Choroid plexus epithelial cell (primary cell): ENCODE results near the gene SEC14L1.
A peak's percentile ranks its signal among the peaks of the same experiment; 100 is the strongest.

Experiments
- DNase-seq: peaks from one replicate; pipeline ENCODE4 v3.0.0-alpha.2; 2010; ENCODE audit warnings: low read depth
- H3K4me3 ChIP-seq: 2 replicates; pipeline ENCODE4 v1.5.1; 2011; ENCODE audit warnings: low read depth, mild to moderate bottlenecking, control low read depth, low read length, moderate library complexity
- TF ChIP-seq, protein P1 (sequence below): conservative IDR thresholded peaks from 2 replicates; pipeline ENCODE4 v1.5.1; 2011; ENCODE audit warnings: low read depth, mild to moderate bottlenecking, control low read depth, inconsistent platforms, low read length, moderate library complexity

The SEC14L1 gene

GRCh38 chr17:77126519-77126918 lies 14.2 kb upstream of the SEC14L1 start:
- no peak overlapping the region for H3K4me3 ChIP-seq
- no peak for DNase-seq
- TF ChIP-seq, protein P1, sequence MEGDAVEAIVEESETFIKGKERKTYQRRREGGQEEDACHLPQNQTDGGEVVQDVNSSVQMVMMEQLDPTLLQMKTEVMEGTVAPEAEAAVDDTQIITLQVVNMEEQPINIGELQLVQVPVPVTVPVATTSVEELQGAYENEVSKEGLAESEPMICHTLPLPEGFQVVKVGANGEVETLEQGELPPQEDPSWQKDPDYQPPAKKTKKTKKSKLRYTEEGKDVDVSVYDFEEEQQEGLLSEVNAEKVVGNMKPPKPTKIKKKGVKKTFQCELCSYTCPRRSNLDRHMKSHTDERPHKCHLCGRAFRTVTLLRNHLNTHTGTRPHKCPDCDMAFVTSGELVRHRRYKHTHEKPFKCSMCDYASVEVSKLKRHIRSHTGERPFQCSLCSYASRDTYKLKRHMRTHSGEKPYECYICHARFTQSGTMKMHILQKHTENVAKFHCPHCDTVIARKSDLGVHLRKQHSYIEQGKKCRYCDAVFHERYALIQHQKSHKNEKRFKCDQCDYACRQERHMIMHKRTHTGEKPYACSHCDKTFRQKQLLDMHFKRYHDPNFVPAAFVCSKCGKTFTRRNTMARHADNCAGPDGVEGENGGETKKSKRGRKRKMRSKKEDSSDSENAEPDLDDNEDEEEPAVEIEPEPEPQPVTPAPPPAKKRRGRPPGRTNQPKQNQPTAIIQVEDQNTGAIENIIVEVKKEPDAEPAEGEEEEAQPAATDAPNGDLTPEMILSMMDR, result no peak

GRCh38 chr17:77127735-77128361 lies 12.9 kb upstream of the SEC14L1 start:
- H3K4me3 ChIP-seq, result no peak overlapping the region
- DNase-seq, result peak; percentile 97
- TF ChIP-seq, protein P1, result no peak

GRCh38 chr17:77128896-77129567 lies 11.7 kb upstream of the SEC14L1 start:
- DNase-seq, result peak; percentile 88
- TF ChIP-seq, protein P1, result no peak
- H3K4me3 ChIP-seq, result no peak overlapping the region

- no peak overlapping the region for H3K4me3 ChIP-seq
- TF ChIP-seq, protein P1, result no peak
- no peak for DNase-seq
Measured at GRCh38 chr17:77129568-77130301, 11.0 kb upstream of the SEC14L1 start.

DNA sequence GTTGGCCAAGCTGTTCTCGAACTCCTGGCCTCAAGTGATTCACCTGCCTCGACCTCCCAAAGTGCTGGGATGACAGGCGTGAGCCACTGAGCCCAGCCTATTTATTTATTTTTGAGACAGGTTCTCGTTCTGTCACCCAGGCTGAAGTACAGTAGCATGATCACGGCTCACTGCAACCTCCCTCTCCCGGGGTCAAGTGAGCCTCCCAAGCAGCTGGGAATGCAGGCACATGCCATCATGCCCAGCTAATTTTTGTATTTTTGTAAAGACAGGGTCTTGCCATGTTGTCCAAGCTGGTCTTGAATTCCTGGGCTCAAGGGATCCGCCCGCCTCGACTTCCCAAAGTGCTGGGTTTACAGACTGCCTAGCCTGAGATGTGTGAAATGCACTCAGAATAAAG lies 10.2 kb upstream of the SEC14L1 start:
- no peak overlapping the region for H3K4me3 ChIP-seq
- TF ChIP-seq, protein P1, result no peak
- DNase-seq, result no peak

DNA sequence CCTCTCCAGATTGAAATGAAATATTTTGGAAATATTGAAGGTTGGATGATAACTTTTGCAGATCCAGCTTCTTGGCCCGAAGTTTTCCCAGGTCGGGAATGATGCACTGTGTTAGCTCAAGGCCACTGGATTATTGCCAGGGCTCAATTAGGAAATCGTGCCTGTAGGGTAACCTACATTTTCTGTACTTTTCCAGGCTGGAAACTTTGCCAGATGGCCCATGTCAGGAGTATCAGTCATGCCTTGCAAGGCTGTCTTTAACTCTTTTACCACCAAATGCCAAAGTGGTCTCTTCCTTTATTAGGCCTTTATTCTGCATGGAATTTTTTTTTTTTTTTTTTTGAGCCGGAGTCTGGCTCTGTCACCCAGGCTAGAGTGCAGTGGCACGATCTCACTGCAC lies 8.9 kb upstream of the SEC14L1 start:
- DNase-seq, result peak; percentile 66
- H3K4me3 ChIP-seq, result no peak overlapping the region
- TF ChIP-seq, protein P1, result no peak
